Activated CD4-positive, CD25-positive, alpha-beta regulatory T cell treated with anti-CD3 and anti-CD28 coated beads, Interleukin-2, amount 50 U/mL, for 24 hours (primary cell): ENCODE data around the gene SOX2.
"Not testable (repeated sequence)": the region's sequence is repeated elsewhere in the genome, so short reads cannot be mapped to it uniquely, and the experiment has no call there.

Experiments
- ATAC-seq, 2 donors: fragments of 150-1000 bp; cut with Tn5 transposase; one replicate each; pipeline ENCODE4 v1.10.0; 2021; ENCODE audit warnings: mild to moderate bottlenecking in 1 of 2, moderate library complexity in 1 of 2

SOX2 gene

GRCh38 chr3:181764033-181764432 lies 52.3 kb downstream of the SOX2 start:
- ATAC-seq = not testable (repeated sequence)
